ENCODE data around the gene HIKESHI. TPM values are rescaled to one million over a fixed set of nuclear protein-coding genes. Genes with fewer than 3 reads are reported as not detected.

Gene HIKESHI
- total and polyA plus RNA-seq, 2 of the 8 experiments (the other 6 are each of a cell fraction or from before 2014, with no cell fraction given), result 65.4 to 90.2 TPM

- TF ChIP-seq, protein P1, sequence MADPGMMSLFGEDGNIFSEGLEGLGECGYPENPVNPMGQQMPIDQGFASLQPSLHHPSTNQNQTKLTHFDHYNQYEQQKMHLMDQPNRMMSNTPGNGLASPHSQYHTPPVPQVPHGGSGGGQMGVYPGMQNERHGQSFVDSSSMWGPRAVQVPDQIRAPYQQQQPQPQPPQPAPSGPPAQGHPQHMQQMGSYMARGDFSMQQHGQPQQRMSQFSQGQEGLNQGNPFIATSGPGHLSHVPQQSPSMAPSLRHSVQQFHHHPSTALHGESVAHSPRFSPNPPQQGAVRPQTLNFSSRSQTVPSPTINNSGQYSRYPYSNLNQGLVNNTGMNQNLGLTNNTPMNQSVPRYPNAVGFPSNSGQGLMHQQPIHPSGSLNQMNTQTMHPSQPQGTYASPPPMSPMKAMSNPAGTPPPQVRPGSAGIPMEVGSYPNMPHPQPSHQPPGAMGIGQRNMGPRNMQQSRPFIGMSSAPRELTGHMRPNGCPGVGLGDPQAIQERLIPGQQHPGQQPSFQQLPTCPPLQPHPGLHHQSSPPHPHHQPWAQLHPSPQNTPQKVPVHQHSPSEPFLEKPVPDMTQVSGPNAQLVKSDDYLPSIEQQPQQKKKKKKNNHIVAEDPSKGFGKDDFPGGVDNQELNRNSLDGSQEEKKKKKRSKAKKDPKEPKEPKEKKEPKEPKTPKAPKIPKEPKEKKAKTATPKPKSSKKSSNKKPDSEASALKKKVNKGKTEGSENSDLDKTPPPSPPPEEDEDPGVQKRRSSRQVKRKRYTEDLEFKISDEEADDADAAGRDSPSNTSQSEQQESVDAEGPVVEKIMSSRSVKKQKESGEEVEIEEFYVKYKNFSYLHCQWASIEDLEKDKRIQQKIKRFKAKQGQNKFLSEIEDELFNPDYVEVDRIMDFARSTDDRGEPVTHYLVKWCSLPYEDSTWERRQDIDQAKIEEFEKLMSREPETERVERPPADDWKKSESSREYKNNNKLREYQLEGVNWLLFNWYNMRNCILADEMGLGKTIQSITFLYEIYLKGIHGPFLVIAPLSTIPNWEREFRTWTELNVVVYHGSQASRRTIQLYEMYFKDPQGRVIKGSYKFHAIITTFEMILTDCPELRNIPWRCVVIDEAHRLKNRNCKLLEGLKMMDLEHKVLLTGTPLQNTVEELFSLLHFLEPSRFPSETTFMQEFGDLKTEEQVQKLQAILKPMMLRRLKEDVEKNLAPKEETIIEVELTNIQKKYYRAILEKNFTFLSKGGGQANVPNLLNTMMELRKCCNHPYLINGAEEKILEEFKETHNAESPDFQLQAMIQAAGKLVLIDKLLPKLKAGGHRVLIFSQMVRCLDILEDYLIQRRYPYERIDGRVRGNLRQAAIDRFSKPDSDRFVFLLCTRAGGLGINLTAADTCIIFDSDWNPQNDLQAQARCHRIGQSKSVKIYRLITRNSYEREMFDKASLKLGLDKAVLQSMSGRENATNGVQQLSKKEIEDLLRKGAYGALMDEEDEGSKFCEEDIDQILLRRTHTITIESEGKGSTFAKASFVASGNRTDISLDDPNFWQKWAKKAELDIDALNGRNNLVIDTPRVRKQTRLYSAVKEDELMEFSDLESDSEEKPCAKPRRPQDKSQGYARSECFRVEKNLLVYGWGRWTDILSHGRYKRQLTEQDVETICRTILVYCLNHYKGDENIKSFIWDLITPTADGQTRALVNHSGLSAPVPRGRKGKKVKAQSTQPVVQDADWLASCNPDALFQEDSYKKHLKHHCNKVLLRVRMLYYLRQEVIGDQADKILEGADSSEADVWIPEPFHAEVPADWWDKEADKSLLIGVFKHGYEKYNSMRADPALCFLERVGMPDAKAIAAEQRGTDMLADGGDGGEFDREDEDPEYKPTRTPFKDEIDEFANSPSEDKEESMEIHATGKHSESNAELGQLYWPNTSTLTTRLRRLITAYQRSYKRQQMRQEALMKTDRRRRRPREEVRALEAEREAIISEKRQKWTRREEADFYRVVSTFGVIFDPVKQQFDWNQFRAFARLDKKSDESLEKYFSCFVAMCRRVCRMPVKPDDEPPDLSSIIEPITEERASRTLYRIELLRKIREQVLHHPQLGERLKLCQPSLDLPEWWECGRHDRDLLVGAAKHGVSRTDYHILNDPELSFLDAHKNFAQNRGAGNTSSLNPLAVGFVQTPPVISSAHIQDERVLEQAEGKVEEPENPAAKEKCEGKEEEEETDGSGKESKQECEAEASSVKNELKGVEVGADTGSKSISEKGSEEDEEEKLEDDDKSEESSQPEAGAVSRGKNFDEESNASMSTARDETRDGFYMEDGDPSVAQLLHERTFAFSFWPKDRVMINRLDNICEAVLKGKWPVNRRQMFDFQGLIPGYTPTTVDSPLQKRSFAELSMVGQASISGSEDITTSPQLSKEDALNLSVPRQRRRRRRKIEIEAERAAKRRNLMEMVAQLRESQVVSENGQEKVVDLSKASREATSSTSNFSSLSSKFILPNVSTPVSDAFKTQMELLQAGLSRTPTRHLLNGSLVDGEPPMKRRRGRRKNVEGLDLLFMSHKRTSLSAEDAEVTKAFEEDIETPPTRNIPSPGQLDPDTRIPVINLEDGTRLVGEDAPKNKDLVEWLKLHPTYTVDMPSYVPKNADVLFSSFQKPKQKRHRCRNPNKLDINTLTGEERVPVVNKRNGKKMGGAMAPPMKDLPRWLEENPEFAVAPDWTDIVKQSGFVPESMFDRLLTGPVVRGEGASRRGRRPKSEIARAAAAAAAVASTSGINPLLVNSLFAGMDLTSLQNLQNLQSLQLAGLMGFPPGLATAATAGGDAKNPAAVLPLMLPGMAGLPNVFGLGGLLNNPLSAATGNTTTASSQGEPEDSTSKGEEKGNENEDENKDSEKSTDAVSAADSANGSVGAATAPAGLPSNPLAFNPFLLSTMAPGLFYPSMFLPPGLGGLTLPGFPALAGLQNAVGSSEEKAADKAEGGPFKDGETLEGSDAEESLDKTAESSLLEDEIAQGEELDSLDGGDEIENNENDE (IDR thresholded peaks at IDR 0.05; ENCODE audit: insufficient replicate concordance, low read length), result no peak
- TF ChIP-seq PHF8 (conservative IDR thresholded peaks at IDR 0.05; ENCODE audit: low read depth, low read length) (no peak), SP1 (IDR thresholded peaks at IDR 0.05; ENCODE audit: low read depth, low read length) (no peak), RXRA (IDR thresholded peaks at IDR 0.05; ENCODE audit: insufficient read depth, low read depth, low read length) (no peak), NANOG (IDR thresholded peaks at IDR 0.05; ENCODE audit: insufficient read depth, low read depth, low read length, poor library complexity, severe bottlenecking) (no peak), BCL11A (IDR thresholded peaks at IDR 0.05; ENCODE audit: low read depth in 2 of 2, low read length in 2 of 2) (no peak)
Observed at GRCh38 chr11:86292912-86293616, 9.0 kb upstream of the HIKESHI start (continued).
